ENCODE results near the gene GAGE12E. TPM values are rescaled to one million over a fixed set of nuclear protein-coding genes. Genes with fewer than 3 reads are reported as not detected.
"Not testable (repeated sequence)": the region's sequence is repeated elsewhere in the genome, so short reads cannot be mapped to it uniquely, and the experiment has no call there.

GAGE12E gene, protein sequence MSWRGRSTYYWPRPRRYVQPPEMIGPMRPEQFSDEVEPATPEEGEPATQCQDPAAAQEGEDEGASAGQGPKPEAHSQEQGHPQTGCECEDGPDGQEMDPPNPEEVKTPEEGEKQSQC
- polyA plus RNA-seq (ENCODE audit: insufficient read length in 4 of 4): not detected

GRCh38 chrX:49550989-49551388, at the start of gene GAGE12E:
Gene GAGE12E, plus strand, starts transcription at chrX:49551289. Its CDS starts 1,155 bp downstream, at chrX:49552444.
- not testable (repeated sequence) for DNase-seq (ENCODE audit: low read depth in 4 of 4, low spot score in 3 of 4)

GRCh38 chrX:49531877-49532276, 19.2 kb upstream of the GAGE12E start, which contains the start of gene GAGE12C:
Gene GAGE12C, plus strand, starts transcription at chrX:49532177. Its CDS starts 1,155 bp downstream, at chrX:49533332.
- DNase-seq (ENCODE audit: low read depth in 4 of 4, low spot score in 3 of 4): not testable (repeated sequence)

DNA sequence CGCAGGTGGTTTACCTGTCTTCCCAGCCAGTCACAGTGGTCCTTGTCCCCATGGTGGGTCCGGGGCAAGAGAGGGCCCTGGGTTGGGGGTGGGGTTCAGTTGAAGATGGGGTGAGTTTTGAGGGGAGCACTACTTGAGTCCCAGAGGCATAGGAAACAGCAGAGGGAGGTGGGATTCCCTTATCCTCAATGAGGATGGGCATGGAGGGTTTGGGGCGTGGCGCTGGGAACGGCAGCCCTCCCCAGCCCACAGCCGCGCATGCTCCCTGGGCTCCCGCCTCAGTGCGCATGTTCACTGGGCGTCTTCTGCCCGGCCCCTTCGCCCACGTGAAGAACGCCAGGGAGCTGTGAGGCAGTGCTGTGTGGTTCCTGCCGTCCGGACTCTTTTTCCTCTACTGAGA, 9.7 kb upstream of the GAGE12E start, which contains the start of gene GAGE12D:
Gene GAGE12D, plus strand, starts transcription at position 301 of the 400 bp plus-strand sequence. CDS start 1,155 bp downstream, outside the sequence.
- DNase-seq (ENCODE audit: low read depth in 4 of 4, low spot score in 3 of 4): not testable (repeated sequence)

- DNase-seq (ENCODE audit: low read depth in 4 of 4, low spot score in 3 of 4): not testable (repeated sequence)
These were observed 9.5 kb downstream of the GAGE12E start, which contains the start of gene GAGE12F for GRCh38 chrX:49560542-49560941. Gene GAGE12F, plus strand, starts transcription at chrX:49560842. Its CDS starts 1,155 bp downstream, at chrX:49561997.

- DNase-seq (ENCODE audit: low read depth in 4 of 4, low spot score in 3 of 4): not testable (repeated sequence)
These were observed 17.6 kb downstream of the GAGE12E start for GRCh38 chrX:49568728-49569127.

GRCh38 chrX:49569152-49569551, 18.1 kb downstream of the GAGE12E start:
- not testable (repeated sequence) for DNase-seq (ENCODE audit: low read depth in 4 of 4, low spot score in 3 of 4)

- DNase-seq (ENCODE audit: low read depth in 4 of 4, low spot score in 3 of 4): not testable (repeated sequence)
These were observed 19.0 kb downstream of the GAGE12E start, which contains the start of gene GAGE12G for GRCh38 chrX:49570100-49570499. Gene GAGE12G, plus strand, starts transcription at chrX:49570400. Its CDS starts 1,155 bp downstream, at chrX:49571555.

- not testable (repeated sequence) for DNase-seq (ENCODE audit: low read depth in 4 of 4, low spot score in 3 of 4)
These were observed 28.6 kb downstream of the GAGE12E start, which contains the start of gene GAGE12H for GRCh38 chrX:49579649-49580048. Gene GAGE12H, plus strand, starts transcription at chrX:49579949. Its CDS starts 1,155 bp downstream, at chrX:49581104.

- not testable (repeated sequence) for DNase-seq (ENCODE audit: low read depth in 4 of 4, low spot score in 3 of 4)
These were observed 38.1 kb downstream of the GAGE12E start, which contains the start of gene GAGE2A for GRCh38 chrX:49589196-49589595. Gene GAGE2A, plus strand, starts transcription at chrX:49589496. Its CDS starts 1,155 bp downstream, at chrX:49590651.

DNA sequence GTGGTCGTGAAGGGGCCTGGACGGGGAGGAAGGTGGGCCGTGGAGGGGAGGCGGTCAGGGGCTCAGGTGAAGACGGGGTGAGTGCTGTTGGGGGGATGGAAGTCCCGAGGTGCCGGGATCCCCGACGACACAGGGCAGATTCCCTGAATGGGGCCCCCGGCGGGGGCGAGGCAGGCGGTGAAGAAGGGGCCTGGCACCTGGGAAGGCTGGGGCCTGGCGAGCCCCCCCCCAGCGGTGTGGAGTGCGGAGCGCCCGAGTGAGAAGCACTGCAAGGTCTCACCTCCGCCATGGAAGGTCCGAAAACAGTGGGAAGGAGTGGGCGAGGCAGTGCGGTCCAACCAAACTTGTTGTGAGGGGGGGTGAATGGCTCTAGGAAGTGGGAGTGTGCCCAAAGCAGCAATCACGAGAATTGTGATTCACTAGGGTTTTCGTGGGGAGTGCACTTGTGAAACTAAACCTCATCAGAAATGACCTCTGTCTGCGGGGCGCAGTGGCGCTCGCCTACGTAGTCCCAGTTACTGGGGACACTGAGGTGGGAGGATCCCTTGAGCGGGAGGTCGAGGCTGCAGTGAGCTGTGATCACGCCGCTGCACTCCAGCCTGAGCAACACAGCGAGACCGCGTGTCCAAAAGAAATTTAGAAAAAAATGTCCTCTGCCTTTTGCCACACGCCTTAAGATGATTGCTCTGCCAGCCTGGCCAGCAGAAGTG, 38.8 kb downstream of the GAGE12E start:
- not testable (repeated sequence) for DNase-seq (ENCODE audit: low read depth in 4 of 4, low spot score in 3 of 4)

DNA sequence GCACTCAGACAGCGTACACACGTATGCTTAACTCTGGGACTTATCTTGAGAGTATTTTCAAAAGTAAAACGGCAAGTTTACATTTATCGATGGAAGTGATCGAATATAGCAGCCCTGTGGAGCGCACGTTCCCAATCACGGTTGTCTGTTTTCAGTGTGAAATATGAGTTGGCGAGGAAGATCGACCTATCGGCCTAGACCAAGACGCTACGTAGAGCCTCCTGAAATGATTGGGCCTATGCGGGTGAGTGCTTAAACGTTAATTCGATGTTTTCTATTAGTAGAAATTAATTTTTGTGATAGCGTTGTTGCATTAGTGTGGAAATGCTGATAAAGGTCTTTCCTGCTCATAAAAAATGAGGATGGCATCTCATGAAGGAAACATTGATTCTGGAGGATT, 39.4 kb downstream of the GAGE12E start:
- not testable (repeated sequence) for DNase-seq (ENCODE audit: low read depth in 4 of 4, low spot score in 3 of 4)

DNA sequence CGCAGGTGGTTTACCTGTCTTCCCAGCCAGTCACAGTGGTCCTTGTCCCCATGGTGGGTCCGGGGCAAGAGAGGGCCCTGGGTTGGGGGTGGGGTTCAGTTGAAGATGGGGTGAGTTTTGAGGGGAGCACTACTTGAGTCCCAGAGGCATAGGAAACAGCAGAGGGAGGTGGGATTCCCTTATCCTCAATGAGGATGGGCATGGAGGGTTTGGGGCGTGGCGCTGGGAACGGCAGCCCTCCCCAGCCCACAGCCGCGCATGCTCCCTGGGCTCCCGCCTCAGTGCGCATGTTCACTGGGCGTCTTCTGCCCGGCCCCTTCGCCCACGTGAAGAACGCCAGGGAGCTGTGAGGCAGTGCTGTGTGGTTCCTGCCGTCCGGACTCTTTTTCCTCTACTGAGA, 47.6 kb downstream of the GAGE12E start, which contains the start of gene GAGE1:
Gene GAGE1, plus strand, starts transcription at position 301 of the 400 bp plus-strand sequence. CDS start 1,155 bp downstream, outside the sequence.
- not testable (repeated sequence) for DNase-seq (ENCODE audit: low read depth in 4 of 4, low spot score in 3 of 4)

Other genes starting within 250 kb of the GAGE12E start
- not detected for gene GAGE10, start 247.6 kb upstream of the GAGE12E start, polyA plus RNA-seq (ENCODE audit: insufficient read length in 4 of 4)
- gene GAGE12J, start 229.3 kb upstream of the GAGE12E start, polyA plus RNA-seq (ENCODE audit: insufficient read length in 4 of 4): not detected
- under 1 TPM in 1 of 4 donors, not detected in 3; 0.99 TPM for gene GAGE13, start 219.7 kb upstream of the GAGE12E start, polyA plus RNA-seq (ENCODE audit: insufficient read length in 4 of 4)
- gene GAGE12C, start 19.1 kb upstream of the GAGE12E start, polyA plus RNA-seq (ENCODE audit: insufficient read length in 4 of 4): not detected
- gene GAGE12D, start 9.6 kb upstream of the GAGE12E start, polyA plus RNA-seq (ENCODE audit: insufficient read length in 4 of 4): not detected
- gene GAGE12F, start 9.6 kb downstream of the GAGE12E start, polyA plus RNA-seq (ENCODE audit: insufficient read length in 4 of 4): not detected
- not detected for gene GAGE12G, start 19.1 kb downstream of the GAGE12E start, polyA plus RNA-seq (ENCODE audit: insufficient read length in 4 of 4)
- not detected for gene GAGE12H, start 28.7 kb downstream of the GAGE12E start, polyA plus RNA-seq (ENCODE audit: insufficient read length in 4 of 4)
- not detected for gene GAGE2A, start 38.2 kb downstream of the GAGE12E start, polyA plus RNA-seq (ENCODE audit: insufficient read length in 4 of 4)
- gene GAGE1, start 47.7 kb downstream of the GAGE12E start, polyA plus RNA-seq (ENCODE audit: insufficient read length in 4 of 4): not detected
- not detected for gene PAGE1, start 144.7 kb downstream of the GAGE12E start, polyA plus RNA-seq (ENCODE audit: insufficient read length in 4 of 4)

Measured in left renal pelvis (tissue), 4 donors.